OCI-LY3 (cell line): ENCODE results near the gene GRIK2.

Source experiments
- H2AFZ ChIP-seq: fragments of 200-600, 300-600 bp; shearing (Covaris generic); 2 replicates; pipeline ENCODE4 v1.6.0; 2014; ENCODE audit warnings: antibody characterized with exemption, low read depth, low read length
- H3K27ac ChIP-seq: fragments of 200-600, 300-600 bp; sonication (generic); 2 replicates; pipeline ENCODE4 v1.5.1; 2014; ENCODE audit warnings: mild to moderate bottlenecking, low read length, moderate library complexity, mixed read lengths
- H3K27me3 ChIP-seq: fragments of 200-600, 300-600 bp; sonication (generic); 2 replicates; pipeline ENCODE4 v1.6.1; 2014; ENCODE audit warnings: low read depth, low read length, mixed read lengths
- H3K36me3 ChIP-seq: fragments of 200-600, 300-600 bp; sonication (generic); replicated peaks from 2 replicates; pipeline ENCODE3; 2014; ENCODE audit warnings: low read depth, low read length, mixed read lengths
- H3K4me1 ChIP-seq: fragments of 300-600, 200-600 bp; sonication (generic); 2 replicates; pipeline ENCODE4 v1.6.1; 2014; ENCODE audit warnings: low read length, mixed read lengths
- H3K4me2 ChIP-seq: fragments of 200-600, 300-600 bp; sonication (generic); 2 replicates; pipeline ENCODE4 v1.6.1; 2014; ENCODE audit warnings: low read length, mixed read lengths
- H3K4me3 ChIP-seq: fragments of 300-600, 200-600 bp; sonication (generic); 2 replicates; pipeline ENCODE4 v1.5.1; 2014; ENCODE audit warnings: antibody characterized with exemption, mild to moderate bottlenecking, low read length, moderate library complexity
- H3K79me2 ChIP-seq: fragments of 300-600, 200-600 bp; shearing (Covaris generic); 2 replicates; pipeline ENCODE4 v1.6.1; 2014; ENCODE audit warnings: mild to moderate bottlenecking, low read length, mixed read lengths
- H3K9ac ChIP-seq: fragments of 300-600, 200-600 bp; shearing (Covaris generic); 2 replicates; pipeline ENCODE4 v1.6.0; 2014; ENCODE audit warnings: mild to moderate bottlenecking, low read length, moderate library complexity
- H3K9me3 ChIP-seq: fragments of 200-600, 300-600 bp; shearing (Covaris generic); 2 replicates; pipeline ENCODE4 v1.6.1; 2014; ENCODE audit warnings: low read length, mixed read lengths; ENCODE audit not compliant: insufficient read depth
- H4K20me1 ChIP-seq: fragments of 200-600, 300-600 bp; sonication (generic); 2 replicates; pipeline ENCODE4 v1.6.1; 2016; ENCODE audit warnings: low read length, mixed read lengths; ENCODE audit not compliant: insufficient read depth
- EZH2phosphoT487 ChIP-seq: fragments of 200-600 bp; shearing (Covaris generic); IDR thresholded peaks from 2 replicates; pipeline ENCODE4 v1.6.1; 2018; ENCODE audit warnings: antibody characterized with exemption, mixed run types, low read depth
- TF ChIP-seq, protein P1 (sequence below): fragments of 200-600, 300-600 bp; sonication (generic); IDR thresholded peaks from 2 replicates; pipeline ENCODE4 v1.5.1; 2014; ENCODE audit warnings: antibody characterized with exemption, low read length, low read depth

GRIK2 gene

DNA sequence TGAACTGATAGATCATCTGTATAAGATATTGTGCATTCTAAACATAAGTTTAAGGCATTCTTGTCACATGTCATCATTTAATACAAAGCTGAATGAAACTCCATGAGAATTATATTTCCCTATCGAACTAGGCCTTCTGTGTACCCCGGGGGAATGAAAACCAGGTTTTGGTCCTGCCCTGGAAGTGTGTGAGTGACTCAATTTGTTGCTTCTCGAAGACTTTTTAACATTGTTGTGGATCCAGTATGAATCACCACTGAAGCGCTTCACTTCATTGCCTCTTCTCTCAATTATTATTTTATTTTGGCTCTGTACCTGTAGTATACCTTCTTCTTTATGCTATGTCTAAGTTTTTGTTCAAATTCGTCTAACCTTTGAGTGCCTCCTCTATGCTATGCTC, 150.8 kb downstream of the GRIK2 start:
- H3K4me3 ChIP-seq: no peak overlapping the region

DNA sequence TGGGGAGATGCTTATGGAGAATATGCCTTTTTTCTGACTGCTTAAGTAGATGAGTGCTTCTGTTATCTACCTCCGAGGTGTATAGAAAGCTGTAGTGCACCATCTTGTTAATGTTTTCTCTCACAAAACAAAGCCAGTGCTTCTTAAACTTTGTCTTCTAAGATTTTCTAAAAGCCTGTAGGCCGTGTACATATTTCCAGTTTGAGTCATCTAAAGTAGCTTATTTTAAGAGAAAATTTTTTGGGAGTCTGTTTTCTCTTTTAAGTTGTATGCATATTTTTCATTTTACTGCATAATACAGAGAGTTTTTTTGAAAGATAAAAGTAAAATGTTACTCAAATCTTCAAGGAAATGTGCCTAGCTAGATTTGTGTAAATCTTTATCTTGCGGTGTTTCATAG, 151.7 kb downstream of the GRIK2 start:
- Histone ChIP-seq H3K9ac (no peak overlapping the region), H4K20me1 (no peaks in the 10 kb centered on the region), H3K79me2 (no peaks in the 10 kb centered on the region), H3K4me1 (no peaks in the 10 kb centered on the region), H3K9me3 (no peaks in the 10 kb centered on the region), H2AFZ (no peak overlapping the region), H3K27ac (no peak overlapping the region), H3K27me3 (no peaks in the 10 kb centered on the region), H3K4me2 (no peak overlapping the region), H3K4me3 (no peak overlapping the region), H3K36me3 (no peaks in the 10 kb centered on the region)
- TF ChIP-seq, protein P1, sequence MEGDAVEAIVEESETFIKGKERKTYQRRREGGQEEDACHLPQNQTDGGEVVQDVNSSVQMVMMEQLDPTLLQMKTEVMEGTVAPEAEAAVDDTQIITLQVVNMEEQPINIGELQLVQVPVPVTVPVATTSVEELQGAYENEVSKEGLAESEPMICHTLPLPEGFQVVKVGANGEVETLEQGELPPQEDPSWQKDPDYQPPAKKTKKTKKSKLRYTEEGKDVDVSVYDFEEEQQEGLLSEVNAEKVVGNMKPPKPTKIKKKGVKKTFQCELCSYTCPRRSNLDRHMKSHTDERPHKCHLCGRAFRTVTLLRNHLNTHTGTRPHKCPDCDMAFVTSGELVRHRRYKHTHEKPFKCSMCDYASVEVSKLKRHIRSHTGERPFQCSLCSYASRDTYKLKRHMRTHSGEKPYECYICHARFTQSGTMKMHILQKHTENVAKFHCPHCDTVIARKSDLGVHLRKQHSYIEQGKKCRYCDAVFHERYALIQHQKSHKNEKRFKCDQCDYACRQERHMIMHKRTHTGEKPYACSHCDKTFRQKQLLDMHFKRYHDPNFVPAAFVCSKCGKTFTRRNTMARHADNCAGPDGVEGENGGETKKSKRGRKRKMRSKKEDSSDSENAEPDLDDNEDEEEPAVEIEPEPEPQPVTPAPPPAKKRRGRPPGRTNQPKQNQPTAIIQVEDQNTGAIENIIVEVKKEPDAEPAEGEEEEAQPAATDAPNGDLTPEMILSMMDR: no peak
- no peak for TF ChIP-seq EZH2phosphoT487

More for the DNA sequence above, 150.8 kb downstream of the GRIK2 start:
- Histone ChIP-seq H3K27me3 (no peaks in the 10 kb centered on the region), H3K9me3 (no peaks in the 10 kb centered on the region), H4K20me1 (no peaks in the 10 kb centered on the region), H3K36me3 (no peaks in the 10 kb centered on the region), H3K9ac (no peak overlapping the region), H2AFZ (no peak overlapping the region), H3K79me2 (no peaks in the 10 kb centered on the region), H3K27ac (no peak overlapping the region), H3K4me2 (no peak overlapping the region), H3K4me1 (no peaks in the 10 kb centered on the region)
- no peak for TF ChIP-seq EZH2phosphoT487
- TF ChIP-seq, protein P1: no peak

DNA sequence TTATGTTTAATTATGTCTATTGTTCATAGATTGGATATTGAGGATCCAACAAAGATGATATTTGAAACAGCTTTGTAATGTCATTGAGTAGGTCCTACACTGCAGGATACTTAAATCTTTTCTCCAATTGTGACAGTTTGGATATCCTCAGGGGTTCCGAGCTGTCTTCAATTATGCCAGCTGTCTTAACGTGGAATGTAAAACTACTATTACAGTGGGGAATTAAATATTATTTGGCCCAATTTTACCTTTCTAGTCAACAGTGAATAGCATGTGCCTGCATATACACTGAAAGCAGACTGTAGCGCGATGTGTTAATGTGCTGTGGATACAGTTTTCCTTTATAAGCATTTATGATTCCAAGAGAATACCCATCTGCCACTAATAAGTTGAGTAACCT, 156.9 kb downstream of the GRIK2 start:
- no peaks in the 10 kb centered on the region for H3K79me2 ChIP-seq
- TF ChIP-seq EZH2phosphoT487: no peak
- TF ChIP-seq, protein P1: no peak
- no peaks in the 10 kb centered on the region for H3K4me1 ChIP-seq
- no peak overlapping the region for H3K4me3 ChIP-seq
- no peak overlapping the region for H3K27ac ChIP-seq
- H3K36me3 ChIP-seq: no peaks in the 10 kb centered on the region
- H3K9ac ChIP-seq: no peak overlapping the region
- no peaks in the 10 kb centered on the region for H3K27me3 ChIP-seq
- no peak overlapping the region for H3K4me2 ChIP-seq
- H2AFZ ChIP-seq: no peak overlapping the region
- no peaks in the 10 kb centered on the region for H4K20me1 ChIP-seq
- no peaks in the 10 kb centered on the region for H3K9me3 ChIP-seq

DNA sequence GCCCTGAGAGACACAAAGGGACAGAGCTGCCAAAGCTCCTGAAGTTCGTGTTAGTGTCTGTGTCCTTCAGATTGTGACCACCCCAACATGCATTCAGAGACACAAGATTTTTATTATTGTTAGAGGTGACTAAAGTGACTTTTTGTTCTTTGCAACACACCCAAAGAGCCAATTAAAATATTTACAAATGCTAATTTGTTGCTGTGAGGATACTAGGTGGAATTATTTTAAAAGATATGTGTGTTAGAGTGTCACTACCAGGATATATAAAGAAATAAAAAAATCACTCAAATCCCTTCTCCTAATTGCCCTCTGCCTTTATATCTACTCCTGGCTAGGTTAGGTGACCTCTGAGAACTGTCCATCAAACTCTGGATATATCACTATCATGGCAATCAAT, 160.7 kb downstream of the GRIK2 start:
- Histone ChIP-seq H3K27me3 (no peaks in the 10 kb centered on the region), H3K9ac (no peak overlapping the region), H3K4me3 (no peak overlapping the region), H3K4me2 (no peak overlapping the region), H3K79me2 (no peaks in the 10 kb centered on the region), H4K20me1 (no peaks in the 10 kb centered on the region), H2AFZ (no peak overlapping the region), H3K9me3 (no peaks in the 10 kb centered on the region), H3K27ac (no peak overlapping the region), H3K36me3 (no peaks in the 10 kb centered on the region), H3K4me1 (no peaks in the 10 kb centered on the region)
- no peak for TF ChIP-seq EZH2phosphoT487
- TF ChIP-seq, protein P1: no peak
